Mesodermal cell (in vitro differentiated cells): Measurements from ENCODE around the gene ELMOD1.
"Not testable (repeated sequence)": the region's sequence is repeated elsewhere in the genome, so short reads cannot be mapped to it uniquely, and the experiment has no call there.

Experiments used
- H3K27ac ChIP-seq: 2 replicates; pipeline ENCODE4 v1.7.0; 2013; ENCODE audit warnings: mild to moderate bottlenecking, low read depth, low read length, moderate library complexity; ENCODE audit not compliant: severe bottlenecking
- H3K36me3 ChIP-seq: 2 replicates; pipeline ENCODE4 v1.7.1; 2013; ENCODE audit warnings: mild to moderate bottlenecking, low read length, moderate library complexity; ENCODE audit not compliant: control insufficient read depth, insufficient read depth
- H3K4me1 ChIP-seq: one replicate; pipeline ENCODE4 v1.7.1; 2013; ENCODE audit warnings: mild to moderate bottlenecking, low read length; ENCODE audit not compliant: insufficient read depth, control insufficient read depth, poor library complexity, severe bottlenecking
- H3K4me3 ChIP-seq: 2 replicates; pipeline ENCODE4 v1.7.0; 2013; ENCODE audit warnings: low read length, control low read depth, mild to moderate bottlenecking; ENCODE audit not compliant: insufficient read depth, poor library complexity, severe bottlenecking; ENCODE audit errors: extremely low read depth
- H3K9me3 ChIP-seq: 2 replicates; pipeline ENCODE4 v1.7.1; 2013; ENCODE audit warnings: mild to moderate bottlenecking, low read length, moderate library complexity; ENCODE audit not compliant: control insufficient read depth
- WGBS, 2 experiments: methylation state at CpG; one replicate each; pipeline ENCODE4 v1.1.5; 2013; ENCODE audit warnings: missing lambda C conversion rate in 2 of 2; ENCODE audit not compliant: insufficient coverage in 2 of 2; 5-methylcytosine and 5-hydroxymethylcytosine counted together

Gene ELMOD1

DNA sequence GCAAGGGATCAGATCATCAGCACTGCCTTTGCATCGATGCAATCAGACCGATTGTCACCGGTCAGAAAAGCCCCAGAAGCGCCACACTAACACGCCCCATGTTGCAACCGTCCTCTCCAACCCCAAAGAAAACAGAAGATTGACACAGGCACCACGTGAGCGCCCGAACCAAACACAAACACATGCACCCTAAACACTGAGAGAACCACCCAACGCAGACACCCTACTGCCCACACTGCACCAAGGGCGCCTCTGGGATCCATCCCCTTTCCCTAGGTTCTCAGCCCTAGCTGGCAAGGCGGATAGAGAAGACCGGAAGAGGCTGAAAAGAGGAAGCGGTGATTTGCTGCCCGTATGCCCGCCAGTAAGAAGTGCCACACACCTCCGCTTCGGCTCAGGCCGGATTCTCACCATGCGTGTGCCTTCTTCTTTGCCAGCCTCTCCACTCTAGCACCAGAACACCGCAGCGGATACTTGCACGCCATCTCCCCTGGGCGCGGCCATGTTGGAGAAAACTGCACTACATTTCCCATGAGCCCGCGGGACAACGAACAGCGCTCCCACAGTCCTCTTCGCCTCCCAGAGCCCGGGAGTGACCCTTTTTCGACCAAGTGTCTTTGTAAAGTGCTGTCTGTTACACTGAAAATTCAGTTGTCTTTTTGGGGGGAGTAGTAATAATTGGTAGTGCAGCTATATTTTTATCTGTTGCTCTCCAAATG lies 25.6 kb upstream of the ELMOD1 start, which contains the start of gene ALKBH8:
ALKBH8 (minus strand) TSS at position 517 of the 719 bp plus-strand sequence. CDS start 4,842 bp downstream, outside the sequence.
- no peaks in the 10 kb centered on the region for H3K9me3 ChIP-seq
- H3K27ac ChIP-seq, result peak within 1 kb of the TSS; percentile 81
- H3K4me1 ChIP-seq, result peaks cover 12% of the 10 kb centered on the region
- peak within 1 kb of the TSS; percentile 74 for H3K4me3 ChIP-seq
- H3K36me3 ChIP-seq, result no peaks in the 10 kb centered on the region
- WGBS, 2 experiments, result 0% methylated on average over 24 to 29 of the region's 32 CpGs

DNA sequence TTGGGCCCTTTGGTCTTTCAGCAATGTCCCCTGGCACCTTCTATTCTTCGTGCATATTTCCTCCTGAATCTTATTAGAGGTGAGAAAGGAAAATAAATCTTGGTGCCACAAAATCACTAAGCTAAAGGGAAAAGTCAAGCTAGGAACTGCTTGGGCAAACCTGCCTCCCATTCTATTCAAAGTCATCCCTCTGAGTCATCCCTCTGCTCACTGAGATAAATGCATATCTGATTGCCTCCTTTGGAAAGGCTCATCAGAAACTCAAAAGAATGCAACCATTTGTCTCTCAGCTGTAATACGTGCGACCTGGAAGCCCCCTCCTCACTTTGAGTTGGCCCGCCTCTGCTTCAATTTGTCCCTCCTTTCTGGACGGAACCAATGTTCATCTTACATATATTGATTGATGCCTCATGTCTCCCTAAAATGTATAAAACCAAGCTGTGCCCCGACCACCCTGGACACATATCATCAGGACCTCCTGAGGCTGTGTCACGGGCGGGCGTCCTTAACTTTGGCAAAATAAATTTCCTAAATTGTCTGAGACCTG lies 24.9 kb upstream of the ELMOD1 start:
- Histone ChIP-seq H3K4me3 (peak overlapping the region; percentile 74), H3K4me1 (peaks cover 12% of the 10 kb centered on the region), H3K27ac (peak overlapping the region; percentile 81)
- WGBS, 2 experiments, result 48 to 49% methylated on average over 7 to 9 of the region's 9 CpGs
- not testable (repeated sequence) for H3K9me3 ChIP-seq, H3K36me3 ChIP-seq

DNA sequence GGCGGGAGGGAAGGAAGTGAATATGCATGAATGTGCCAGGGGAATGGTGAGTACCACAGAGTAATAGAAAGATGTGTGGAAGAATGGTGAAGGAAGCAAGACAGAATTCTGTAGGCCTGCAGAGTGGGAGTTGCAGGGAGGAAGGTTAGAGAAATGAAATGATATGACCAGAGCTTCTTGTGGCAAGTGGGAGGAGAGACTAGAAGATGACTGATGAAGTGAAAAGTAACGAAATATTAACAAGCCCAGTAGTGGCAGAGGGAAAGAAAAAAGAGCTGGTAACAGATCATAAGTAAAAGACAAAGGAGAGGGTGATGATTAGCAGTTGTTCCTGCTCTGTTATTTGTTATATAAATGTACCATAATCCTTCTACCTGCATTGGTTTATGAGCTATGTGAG lies 24.4 kb upstream of the ELMOD1 start:
- Histone ChIP-seq H3K36me3 (no peaks in the 10 kb centered on the region), H3K4me3 (no peak overlapping the region), H3K9me3 (no peaks in the 10 kb centered on the region), H3K27ac (no peak overlapping the region), H3K4me1 (peaks cover 12% of the 10 kb centered on the region)
- 91 to 95% methylated on average over 2 of the region's 2 CpGs for WGBS, 2 experiments

DNA sequence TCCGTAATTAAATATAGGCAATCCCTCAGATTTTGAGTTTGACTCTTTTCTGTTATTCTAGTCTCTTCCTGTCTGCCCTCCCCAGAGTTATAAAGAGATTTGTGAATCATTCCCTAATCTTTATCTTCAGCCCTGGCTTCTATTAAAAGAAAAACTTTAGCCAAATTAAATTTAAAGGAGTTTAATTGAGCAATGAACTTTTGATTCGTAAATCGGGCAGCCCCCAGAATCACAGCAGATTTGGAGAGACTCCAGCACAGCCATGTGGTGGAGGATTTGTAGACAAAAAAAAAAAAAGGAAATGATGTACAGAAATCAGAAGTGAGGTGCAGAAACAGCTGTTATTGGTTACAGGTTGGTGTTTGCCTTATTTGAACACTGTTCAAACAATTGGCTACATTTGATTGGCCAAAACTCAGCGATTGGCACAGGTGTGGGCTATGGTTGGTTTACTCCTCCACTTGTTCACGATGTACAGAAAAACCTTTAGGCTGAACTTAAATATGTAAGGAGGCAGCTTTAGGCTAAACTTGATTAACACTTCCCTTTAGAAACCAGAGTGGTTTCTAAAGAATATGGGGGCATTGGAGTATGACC lies 23.1 kb upstream of the ELMOD1 start:
- Histone ChIP-seq H3K4me3 (no peak overlapping the region), H3K4me1 (peaks cover 12% of the 10 kb centered on the region), H3K27ac (no peak overlapping the region), H3K36me3 (no peaks in the 10 kb centered on the region), H3K9me3 (no peaks in the 10 kb centered on the region)
- WGBS, 2 experiments, result 96 to 97% methylated on average over 4 to 5 of the region's 5 CpGs

DNA sequence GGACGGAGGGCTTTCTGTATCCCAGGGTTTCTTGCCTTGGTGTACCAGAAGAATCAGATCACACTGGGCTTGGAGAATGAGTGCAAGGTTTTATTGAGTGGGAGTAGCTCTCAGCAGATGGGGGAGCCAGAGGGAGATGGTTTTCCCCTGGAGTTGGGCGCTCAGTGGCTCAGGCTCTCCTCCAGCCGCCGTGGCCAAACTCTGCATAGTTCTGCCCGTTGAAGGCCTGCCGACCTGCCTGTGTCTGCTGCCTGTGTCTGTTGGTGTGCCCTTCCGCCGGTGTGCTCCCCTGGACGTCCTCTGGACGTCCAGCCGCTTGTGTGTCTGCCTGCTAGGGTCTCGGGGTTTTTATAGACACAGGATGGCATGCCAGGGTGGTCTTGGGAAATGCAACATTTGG lies 20.9 kb upstream of the ELMOD1 start:
- Histone ChIP-seq H3K27ac (no peak overlapping the region), H3K4me3 (no peak overlapping the region), H3K9me3 (no peaks in the 10 kb centered on the region), H3K36me3 (no peaks in the 10 kb centered on the region), H3K4me1 (peaks cover 4% of the 10 kb centered on the region)
- WGBS, 2 experiments, result 95 to 100% methylated on average over 2 to 11 of the region's 12 CpGs

GRCh38 chr11:107573438-107573837 lies 17.5 kb upstream of the ELMOD1 start:
- H3K9me3 ChIP-seq, result no peaks in the 10 kb centered on the region
- no peaks in the 10 kb centered on the region for H3K36me3 ChIP-seq
- WGBS, 2 experiments, result no CpG with 5 or more reads among the region's 1 CpG
- no peaks in the 10 kb centered on the region for H3K4me1 ChIP-seq
- no peak overlapping the region for H3K27ac ChIP-seq
- no peak overlapping the region for H3K4me3 ChIP-seq

GRCh38 chr11:107576497-107577345 lies 14.2 kb upstream of the ELMOD1 start:
- H3K4me1 ChIP-seq, H3K27ac ChIP-seq, H3K9me3 ChIP-seq, H3K36me3 ChIP-seq, H3K4me3 ChIP-seq: not testable (repeated sequence)
- whole genome bisulfite sequencing, 2 experiments, result 86 to 100% methylated on average over 1 of the region's 2 CpGs

- H3K9me3 ChIP-seq, result no peaks in the 10 kb centered on the region
- no peak overlapping the region for H3K27ac ChIP-seq
- no peak overlapping the region for H3K4me3 ChIP-seq
- WGBS, 2 experiments, result 100% methylated on average over 1 of the region's 6 CpGs; no CpG with 5 or more reads in 1 of the 2 experiments
- H3K36me3 ChIP-seq, result no peaks in the 10 kb centered on the region
- no peaks in the 10 kb centered on the region for H3K4me1 ChIP-seq
Observed at GRCh38 chr11:107577346-107577711, 13.6 kb upstream of the ELMOD1 start.

- H3K4me3 ChIP-seq, H3K9me3 ChIP-seq, H3K4me1 ChIP-seq, H3K27ac ChIP-seq, H3K36me3 ChIP-seq: not testable (repeated sequence)
- 90% methylated on average over 1 of the region's 2 CpGs; no CpG with 5 or more reads in 1 of the 2 experiments for WGBS, 2 experiments
Observed at GRCh38 chr11:107579169-107579568, 11.8 kb upstream of the ELMOD1 start.

- Histone ChIP-seq H3K9me3 (no peaks in the 10 kb centered on the region), H3K4me1 (no peaks in the 10 kb centered on the region), H3K4me3 (no peak overlapping the region), H3K27ac (no peak overlapping the region), H3K36me3 (no peaks in the 10 kb centered on the region)
- WGBS, 2 experiments, result 51 to 59% methylated on average over 2 to 3 of the region's 3 CpGs
Observed at GRCh38 chr11:107581147-107581546, 9.8 kb upstream of the ELMOD1 start.
